22Rv1 (cell line): ENCODE results near the gene SLC5A11.

ENCODE experiments used
- ZFX ChIP-seq: fragments of 450-650 bp; IDR thresholded peaks from 2 replicates; pipeline ENCODE4 v1.6.1; 2017; ENCODE audit warnings: antibody characterized with exemption, borderline replicate concordance
- TF ChIP-seq, protein P1 (sequence below): fragments of 450-650 bp; IDR thresholded peaks from 2 replicates; pipeline ENCODE4 v1.5.1; 2017; ENCODE audit warnings: mild to moderate bottlenecking

DNA sequence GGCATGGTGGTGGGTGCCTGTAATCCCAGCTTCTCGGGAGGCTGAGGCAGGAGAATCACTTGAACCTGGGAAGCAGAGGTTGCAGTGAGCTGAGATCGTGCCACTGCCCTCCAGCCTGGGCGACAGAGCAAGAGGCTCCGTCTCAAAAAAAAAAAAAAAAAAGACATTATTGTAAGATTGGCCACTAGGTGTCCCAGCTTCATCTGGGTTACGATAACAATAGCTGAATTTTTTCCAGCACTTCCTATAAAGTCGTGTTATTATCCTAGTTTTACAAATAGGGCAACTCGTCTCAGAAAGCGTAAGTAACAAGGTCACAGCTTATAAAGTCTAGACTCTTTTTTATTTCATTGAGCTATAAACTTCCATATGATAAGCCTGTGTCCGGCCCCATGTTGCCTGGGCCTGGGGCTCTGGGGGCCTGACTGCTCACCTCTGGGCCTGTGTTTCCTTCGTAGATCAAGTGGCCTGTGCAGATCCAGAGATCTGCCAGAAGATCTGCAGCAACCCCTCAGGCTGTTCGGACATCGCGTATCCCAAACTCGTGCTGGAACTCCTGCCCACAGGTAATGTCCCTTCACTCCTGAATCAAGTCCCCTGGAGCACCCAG, 60.5 kb downstream of the SLC5A11 start:
- TF ChIP-seq, protein P1, sequence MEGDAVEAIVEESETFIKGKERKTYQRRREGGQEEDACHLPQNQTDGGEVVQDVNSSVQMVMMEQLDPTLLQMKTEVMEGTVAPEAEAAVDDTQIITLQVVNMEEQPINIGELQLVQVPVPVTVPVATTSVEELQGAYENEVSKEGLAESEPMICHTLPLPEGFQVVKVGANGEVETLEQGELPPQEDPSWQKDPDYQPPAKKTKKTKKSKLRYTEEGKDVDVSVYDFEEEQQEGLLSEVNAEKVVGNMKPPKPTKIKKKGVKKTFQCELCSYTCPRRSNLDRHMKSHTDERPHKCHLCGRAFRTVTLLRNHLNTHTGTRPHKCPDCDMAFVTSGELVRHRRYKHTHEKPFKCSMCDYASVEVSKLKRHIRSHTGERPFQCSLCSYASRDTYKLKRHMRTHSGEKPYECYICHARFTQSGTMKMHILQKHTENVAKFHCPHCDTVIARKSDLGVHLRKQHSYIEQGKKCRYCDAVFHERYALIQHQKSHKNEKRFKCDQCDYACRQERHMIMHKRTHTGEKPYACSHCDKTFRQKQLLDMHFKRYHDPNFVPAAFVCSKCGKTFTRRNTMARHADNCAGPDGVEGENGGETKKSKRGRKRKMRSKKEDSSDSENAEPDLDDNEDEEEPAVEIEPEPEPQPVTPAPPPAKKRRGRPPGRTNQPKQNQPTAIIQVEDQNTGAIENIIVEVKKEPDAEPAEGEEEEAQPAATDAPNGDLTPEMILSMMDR, result peak; percentile 72
- no peak for TF ChIP-seq ZFX
